Measurements from ENCODE around the gene ZFYVE28.

DNA sequence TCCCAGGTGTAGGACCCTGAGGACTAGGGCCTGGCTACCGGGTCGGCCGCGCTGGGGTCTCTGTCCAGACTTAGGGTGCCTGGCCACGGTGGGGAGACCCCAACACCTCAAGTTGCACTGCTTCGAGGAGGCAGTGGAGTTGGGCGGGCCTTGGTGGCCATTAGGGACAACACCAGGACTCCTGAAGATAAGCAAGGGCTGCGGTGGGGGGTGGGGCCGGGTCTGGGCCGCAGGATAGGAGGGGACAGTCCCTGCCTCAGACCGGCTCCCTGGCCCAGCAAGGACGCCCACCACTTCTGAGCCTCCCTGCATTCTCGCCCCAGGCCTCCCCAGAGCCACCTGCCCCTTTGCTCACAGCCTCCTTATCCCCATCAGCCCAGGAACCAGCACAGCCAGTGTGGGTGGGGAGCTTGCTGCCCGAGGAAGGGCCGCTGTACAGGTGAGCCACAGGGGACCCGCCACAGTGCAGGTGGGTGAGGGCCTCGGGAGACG, 151.1 kb downstream of the ZFYVE28 start:
- TF ChIP-seq, protein P1, sequence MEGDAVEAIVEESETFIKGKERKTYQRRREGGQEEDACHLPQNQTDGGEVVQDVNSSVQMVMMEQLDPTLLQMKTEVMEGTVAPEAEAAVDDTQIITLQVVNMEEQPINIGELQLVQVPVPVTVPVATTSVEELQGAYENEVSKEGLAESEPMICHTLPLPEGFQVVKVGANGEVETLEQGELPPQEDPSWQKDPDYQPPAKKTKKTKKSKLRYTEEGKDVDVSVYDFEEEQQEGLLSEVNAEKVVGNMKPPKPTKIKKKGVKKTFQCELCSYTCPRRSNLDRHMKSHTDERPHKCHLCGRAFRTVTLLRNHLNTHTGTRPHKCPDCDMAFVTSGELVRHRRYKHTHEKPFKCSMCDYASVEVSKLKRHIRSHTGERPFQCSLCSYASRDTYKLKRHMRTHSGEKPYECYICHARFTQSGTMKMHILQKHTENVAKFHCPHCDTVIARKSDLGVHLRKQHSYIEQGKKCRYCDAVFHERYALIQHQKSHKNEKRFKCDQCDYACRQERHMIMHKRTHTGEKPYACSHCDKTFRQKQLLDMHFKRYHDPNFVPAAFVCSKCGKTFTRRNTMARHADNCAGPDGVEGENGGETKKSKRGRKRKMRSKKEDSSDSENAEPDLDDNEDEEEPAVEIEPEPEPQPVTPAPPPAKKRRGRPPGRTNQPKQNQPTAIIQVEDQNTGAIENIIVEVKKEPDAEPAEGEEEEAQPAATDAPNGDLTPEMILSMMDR (IDR thresholded peaks at IDR 0.05): no peak
- TF ChIP-seq POLR2A (IDR thresholded peaks at IDR 0.05): no peak
